ENCODE data around the gene TLCD4.

The TLCD4 gene

GRCh38 chr1:95115708-95116137 is 1.4 kb upstream of the TLCD4 start:
- no peak for DNase-seq (ENCODE audit: low read depth)
- no peak overlapping the region for H3K4me3 ChIP-seq (ENCODE audit: control insufficient read depth, low read depth, low read length)
- no peak for TF ChIP-seq CTCF (IDR thresholded peaks at IDR 0.05; ENCODE audit: control insufficient read depth, insufficient read depth, low read depth, low read length, missing control alignments)

- peak overlapping the region; percentile 41 for H3K4me3 ChIP-seq (ENCODE audit: control insufficient read depth, low read depth, low read length)
- peak; percentile 36 for TF ChIP-seq CTCF (IDR thresholded peaks at IDR 0.05; ENCODE audit: control insufficient read depth, insufficient read depth, low read depth, low read length, missing control alignments)
- no peak for DNase-seq (ENCODE audit: low read depth)
Observed at GRCh38 chr1:95116580-95117206, 462 bp upstream of the TLCD4 start.

GRCh38 chr1:95118067-95118499 is 928 bp downstream of the TLCD4 start:
- TF ChIP-seq CTCF (IDR thresholded peaks at IDR 0.05; ENCODE audit: control insufficient read depth, insufficient read depth, low read depth, low read length, missing control alignments) = no peak
- no peak overlapping the region; the same call in 1 of the 2 replicates for H3K4me3 ChIP-seq (ENCODE audit: control insufficient read depth, low read depth, low read length)
- DNase-seq (ENCODE audit: low read depth) = no peak

GRCh38 chr1:95118710-95119109 is 1.6 kb downstream of the TLCD4 start:
- H3K4me3 ChIP-seq (ENCODE audit: control insufficient read depth, low read depth, low read length) = no peak overlapping the region
- no peak for TF ChIP-seq CTCF (IDR thresholded peaks at IDR 0.05; ENCODE audit: control insufficient read depth, insufficient read depth, low read depth, low read length, missing control alignments)
- no peak for DNase-seq (ENCODE audit: low read depth)

- TF ChIP-seq CTCF (IDR thresholded peaks at IDR 0.05; ENCODE audit: control insufficient read depth, insufficient read depth, low read depth, low read length, missing control alignments) = no peak
- no peak for DNase-seq (ENCODE audit: low read depth)
- H3K4me3 ChIP-seq (ENCODE audit: control insufficient read depth, low read depth, low read length) = no peak overlapping the region
Observed at GRCh38 chr1:95119273-95119672, 2.1 kb downstream of the TLCD4 start.

- no peak overlapping the region for H3K4me3 ChIP-seq (ENCODE audit: control insufficient read depth, low read depth, low read length)
- TF ChIP-seq CTCF (IDR thresholded peaks at IDR 0.05; ENCODE audit: control insufficient read depth, insufficient read depth, low read depth, low read length, missing control alignments) = no peak
- DNase-seq (ENCODE audit: low read depth) = no peak
Observed at GRCh38 chr1:95122151-95122697, 5.1 kb downstream of the TLCD4 start.

Measured in AG09309 (cell line).